Ecto neural progenitor cell (in vitro differentiated cells): ENCODE results near the gene FBXO30.

ENCODE experiments used
- DNase-seq: peaks from one replicate; pipeline ENCODE4 v3.0.0-alpha.2; 2018; ENCODE audit warnings: low spot score

FBXO30 gene

GRCh38 chr6:145816392-145816791, 1.8 kb upstream of the FBXO30 start:
- DNase-seq, result no peak

GRCh38 chr6:145815309-145816274, 997 bp upstream of the FBXO30 start:
- no peak for DNase-seq

- DNase-seq, result peak; percentile 75
Observed at GRCh38 chr6:145814035-145814500, 527 bp downstream of the FBXO30 start.

- DNase-seq, result no peak
Observed at GRCh38 chr6:145813285-145814034, 1.1 kb downstream of the FBXO30 start.

- no peak for DNase-seq
Observed at GRCh38 chr6:145811741-145812140, 2.9 kb downstream of the FBXO30 start.

GRCh38 chr6:145809785-145810184, 4.8 kb downstream of the FBXO30 start:
- no peak for DNase-seq

GRCh38 chr6:145809211-145809610, 5.4 kb downstream of the FBXO30 start:
- DNase-seq, result no peak

GRCh38 chr6:145808239-145808638, 6.4 kb downstream of the FBXO30 start:
- DNase-seq, result no peak

- no peak for DNase-seq
Observed at GRCh38 chr6:145802141-145802540, 12.5 kb downstream of the FBXO30 start.

GRCh38 chr6:145801021-145801420, 13.6 kb downstream of the FBXO30 start:
- no peak for DNase-seq

- DNase-seq, result no peak
Observed at GRCh38 chr6:145798530-145798929, 16.1 kb downstream of the FBXO30 start.

GRCh38 chr6:145789443-145789842, 25.2 kb downstream of the FBXO30 start:
- no peak for DNase-seq

GRCh38 chr6:145787688-145788087, 26.9 kb downstream of the FBXO30 start:
- DNase-seq, result no peak

- no peak for DNase-seq
Observed at GRCh38 chr6:145784683-145785082, 29.9 kb downstream of the FBXO30 start.

- DNase-seq, result no peak
Observed at GRCh38 chr6:145783796-145784195, 30.8 kb downstream of the FBXO30 start.

GRCh38 chr6:145772846-145773245, 41.7 kb downstream of the FBXO30 start:
- no peak for DNase-seq

GRCh38 chr6:145765449-145765848, 49.1 kb downstream of the FBXO30 start:
- no peak for DNase-seq

- DNase-seq, result no peak
Observed at GRCh38 chr6:145763742-145764141, 50.9 kb downstream of the FBXO30 start.

- no peak for DNase-seq
Observed at GRCh38 chr6:145761584-145761983, 53.0 kb downstream of the FBXO30 start.

- no peak for DNase-seq
Observed at GRCh38 chr6:145758113-145758512, 56.5 kb downstream of the FBXO30 start.

GRCh38 chr6:145756170-145756662, 58.4 kb downstream of the FBXO30 start:
- DNase-seq, result no peak

GRCh38 chr6:145755682-145756081, 58.9 kb downstream of the FBXO30 start:
- DNase-seq, result no peak

- DNase-seq, result no peak
Observed at GRCh38 chr6:145752638-145753037, 62.0 kb downstream of the FBXO30 start.
